Measurements from ENCODE around the gene MTR.

MTR gene

GRCh38 chr1:236795035-236795756 is at the start of gene MTR:
Gene MTR (plus strand): TSS chr1:236795292. CDS start chr1:236795704, 412 bp downstream.
- intact Hi-C loops (cut with DNase I; ENCODE audit: low total_unique reads) = no loop called here

GRCh38 chr1:236746785-236747184 is 48.3 kb upstream of the MTR start:
- Histone ChIP-seq H3K36me3 (peaks cover 14 to 57% (median 51%) of the 10 kb centered on the region in 3 donors), H3K27ac (no peak overlapping the region), H3K4me3 (no peak overlapping the region), H3K27me3 (no peaks in the 10 kb centered on the region), H3K4me1 (no peaks in the 10 kb centered on the region), H3K9me3 (no peaks in the 10 kb centered on the region)
- DNase-seq = no peak
- no peak for TF ChIP-seq CTCF (IDR thresholded peaks at IDR 0.05)
- intact Hi-C loops (cut with DNase I; ENCODE audit: low total_unique reads) = no loop called here

More at GRCh38 chr1:236795035-236795756, at the start of gene MTR:
- peak; percentile 99 for DNase-seq
- no peaks in the 10 kb centered on the region for H3K36me3 ChIP-seq
- H3K27me3 ChIP-seq = no peaks in the 10 kb centered on the region
- H3K9me3 ChIP-seq = no peaks in the 10 kb centered on the region
- peaks cover 0 to 36% (median 15%) of the 10 kb centered on the region in 4 donors for H3K4me1 ChIP-seq
- peak in 1 of 2 experiments; percentile 4 for TF ChIP-seq CTCF (IDR thresholded peaks at IDR 0.05)
- peak within 1 kb of the TSS; percentile 86 to 89 for H3K4me3 ChIP-seq
- H3K27ac ChIP-seq = peak within 1 kb of the TSS; percentile 93 to 97

GRCh38 chr1:236747311-236747985 is 47.6 kb upstream of the MTR start:
- Histone ChIP-seq H3K27me3 (no peaks in the 10 kb centered on the region), H3K27ac (no peak overlapping the region), H3K9me3 (no peaks in the 10 kb centered on the region), H3K4me3 (no peak overlapping the region), H3K4me1 (no peaks in the 10 kb centered on the region), H3K36me3 (peaks cover 14 to 57% (median 48%) of the 10 kb centered on the region in 3 donors)
- TF ChIP-seq CTCF (IDR thresholded peaks at IDR 0.05) = no peak
- intact Hi-C loops (cut with DNase I; ENCODE audit: low total_unique reads) = no loop called here
- no peak for DNase-seq

GRCh38 chr1:236748268-236748870 is 46.7 kb upstream of the MTR start:
- H3K9me3 ChIP-seq = no peaks in the 10 kb centered on the region
- peaks cover 10 to 48% (median 42%) of the 10 kb centered on the region in 3 donors for H3K36me3 ChIP-seq
- no peaks in the 10 kb centered on the region for H3K4me1 ChIP-seq
- no peak overlapping the region for H3K27ac ChIP-seq
- no peak for TF ChIP-seq CTCF (IDR thresholded peaks at IDR 0.05)
- intact Hi-C loops (cut with DNase I; ENCODE audit: low total_unique reads) = no loop called here
- no peak for DNase-seq
- H3K27me3 ChIP-seq = no peaks in the 10 kb centered on the region
- H3K4me3 ChIP-seq = no peak overlapping the region

- no peak overlapping the region for H3K4me3 ChIP-seq
- H3K27me3 ChIP-seq = no peaks in the 10 kb centered on the region
- no peak for DNase-seq
- peaks cover 16 to 53% (median 49%) of the 10 kb centered on the region in 3 donors for H3K36me3 ChIP-seq
- H3K27ac ChIP-seq = no peak overlapping the region
- no peaks in the 10 kb centered on the region for H3K4me1 ChIP-seq
- intact Hi-C loops (cut with DNase I; ENCODE audit: low total_unique reads) = loop anchor here (10.0 kb wide), 1 partner anchor 644 kb away; no protein-coding TSS in a partner anchor
- no peaks in the 10 kb centered on the region for H3K9me3 ChIP-seq
- no peak for TF ChIP-seq CTCF (IDR thresholded peaks at IDR 0.05)
These were observed 44.2 kb upstream of the MTR start for GRCh38 chr1:236750928-236751327.
